IPS DF 6.9 (cell line): ENCODE results near the gene PCDHA1.

Experiments used
- DNase-seq: peaks from one replicate; pipeline ENCODE4 v3.0.0-alpha.2; 2013; ENCODE audit warnings: low read depth, low spot score
- H3K27ac ChIP-seq: one replicate; pipeline ENCODE4 v1.5.1; 2013; ENCODE audit warnings: low read length, control low read depth
- H3K27me3 ChIP-seq: 2 replicates; pipeline ENCODE4 v1.6.1; 2013; ENCODE audit warnings: mild to moderate bottlenecking, low read length; ENCODE audit not compliant: control insufficient read depth, insufficient read depth
- H3K36me3 ChIP-seq: 2 replicates; pipeline ENCODE4 v1.6.1; 2013; ENCODE audit warnings: low read length; ENCODE audit not compliant: control insufficient read depth, insufficient read depth
- H3K4me1 ChIP-seq: 2 replicates; pipeline ENCODE4 v1.6.1; 2013; ENCODE audit warnings: low read length; ENCODE audit not compliant: control insufficient read depth, insufficient read depth
- H3K4me3 ChIP-seq: 2 replicates; pipeline ENCODE4 v1.5.1; 2013; ENCODE audit warnings: mild to moderate bottlenecking, low read length
- H3K9me3 ChIP-seq: 2 replicates; pipeline ENCODE4 v1.6.1; 2013; ENCODE audit warnings: low read length, inconsistent platforms; ENCODE audit not compliant: control insufficient read depth, insufficient read depth
- WGBS: extraction: QIAGEN DNeasy Blood & Tissue Kit; methylation state at CpG from one replicate; pipeline ENCODE4 v1.1.7; 2013; ENCODE audit warnings: mixed read lengths, missing lambda C conversion rate; ENCODE audit not compliant: insufficient read length, insufficient coverage; 5-methylcytosine and 5-hydroxymethylcytosine counted together

The PCDHA1 gene

DNA sequence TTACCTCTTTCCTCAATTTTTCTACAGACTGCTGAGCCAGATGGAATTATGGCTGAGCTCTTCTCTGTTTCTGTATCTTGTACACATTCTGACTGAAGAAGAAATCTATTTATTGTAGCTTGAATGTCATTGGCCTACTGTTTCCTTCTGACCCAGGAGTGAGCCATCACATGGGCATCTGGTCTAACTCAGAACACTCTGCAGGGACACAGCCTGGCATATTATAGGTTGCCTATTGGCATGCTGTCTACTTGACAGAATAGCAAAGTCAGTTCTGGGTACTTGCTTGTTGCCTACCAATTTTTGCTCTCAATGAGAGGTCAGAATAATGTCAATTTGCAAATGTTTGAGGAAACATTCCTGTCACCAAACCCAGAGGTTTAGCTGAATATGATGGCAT lies 187.6 kb downstream of the PCDHA1 start:
- H3K36me3 ChIP-seq = no peaks in the 10 kb centered on the region
- DNase-seq = no peak
- no peaks in the 10 kb centered on the region for H3K9me3 ChIP-seq
- H3K27me3 ChIP-seq = no peaks in the 10 kb centered on the region
- no peak overlapping the region for H3K4me3 ChIP-seq
- H3K27ac ChIP-seq = no peak overlapping the region
- H3K4me1 ChIP-seq = no peaks in the 10 kb centered on the region

- no peak for DNase-seq
- Histone ChIP-seq H3K27me3 (no peaks in the 10 kb centered on the region), H3K9me3 (no peaks in the 10 kb centered on the region), H3K27ac (no peak overlapping the region), H3K36me3 (no peaks in the 10 kb centered on the region), H3K4me1 (no peaks in the 10 kb centered on the region), H3K4me3 (no peak overlapping the region)
- no CpG with 5 or more reads among the region's 3 CpGs for WGBS
Observed at GRCh38 chr5:140977003-140977402, 191.1 kb downstream of the PCDHA1 start.

DNA sequence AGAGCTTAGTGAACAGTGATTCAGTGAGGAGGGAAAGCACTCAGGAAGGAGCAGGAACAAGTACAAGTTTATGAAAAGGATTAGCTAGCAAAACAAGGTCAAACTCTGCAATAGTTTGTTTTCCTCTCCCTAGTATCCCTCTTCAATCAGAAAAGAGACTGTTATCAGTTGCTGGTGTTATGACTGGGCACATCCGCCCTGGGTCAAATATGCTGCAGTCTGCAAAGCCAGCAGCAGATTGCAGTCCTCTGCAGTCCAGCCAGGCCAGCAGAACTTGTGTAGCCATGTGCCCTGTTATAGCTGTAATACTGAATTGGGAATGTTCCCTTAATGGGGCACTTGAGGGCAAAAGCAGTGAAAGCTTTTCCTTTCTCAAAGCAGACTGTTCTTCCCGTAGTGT lies 192.3 kb downstream of the PCDHA1 start:
- Histone ChIP-seq H3K27ac (no peak overlapping the region), H3K36me3 (no peaks in the 10 kb centered on the region), H3K9me3 (no peaks in the 10 kb centered on the region), H3K4me3 (no peak overlapping the region), H3K4me1 (no peaks in the 10 kb centered on the region), H3K27me3 (no peaks in the 10 kb centered on the region)
- no peak for DNase-seq
- WGBS = no CpG with 5 or more reads among the region's 2 CpGs

- no peaks in the 10 kb centered on the region for H3K9me3 ChIP-seq
- no peaks in the 10 kb centered on the region for H3K36me3 ChIP-seq
- no peak overlapping the region for H3K4me3 ChIP-seq
- H3K27me3 ChIP-seq = no peaks in the 10 kb centered on the region
- no peak for DNase-seq
- no CpG with 5 or more reads among the region's 1 CpG for WGBS
- no peak overlapping the region for H3K27ac ChIP-seq
- no peaks in the 10 kb centered on the region for H3K4me1 ChIP-seq
Observed at GRCh38 chr5:140978983-140979382, 193.0 kb downstream of the PCDHA1 start.

DNA sequence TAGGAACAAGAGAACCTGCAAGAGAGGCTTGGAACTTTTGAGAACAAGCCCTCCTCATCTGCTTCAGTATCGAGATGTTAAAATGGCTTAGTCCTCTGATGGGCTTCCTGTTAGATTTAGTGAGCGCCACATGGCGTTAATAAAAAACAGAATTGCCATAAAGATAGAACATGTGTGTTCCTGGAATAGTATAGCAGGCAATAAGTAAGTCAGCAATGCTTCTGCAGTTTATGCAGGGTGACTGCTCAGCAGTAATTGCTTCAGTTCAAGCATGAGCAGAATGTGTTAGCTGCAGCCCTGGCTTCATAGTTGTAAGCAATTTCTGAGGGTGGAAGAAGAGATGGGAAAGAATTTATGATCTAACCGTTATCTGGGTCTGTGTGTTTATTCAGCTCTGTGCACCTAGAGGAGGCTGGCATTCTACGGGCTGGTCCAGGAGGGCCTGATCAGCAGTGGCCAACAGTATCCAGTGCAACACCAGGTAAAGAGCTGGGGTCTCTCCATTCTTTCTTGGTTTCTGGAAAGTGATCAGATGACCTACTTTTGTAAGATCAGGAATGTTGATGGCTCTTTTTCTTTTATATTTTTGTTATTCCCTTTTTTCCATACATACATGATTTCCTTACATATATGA lies 196.3 kb downstream of the PCDHA1 start:
- H3K27ac ChIP-seq = no peak overlapping the region
- no peaks in the 10 kb centered on the region for H3K36me3 ChIP-seq
- no peaks in the 10 kb centered on the region for H3K27me3 ChIP-seq
- WGBS = no CpG with 5 or more reads among the region's 5 CpGs
- DNase-seq = no peak
- no peaks in the 10 kb centered on the region for H3K9me3 ChIP-seq
- H3K4me3 ChIP-seq = no peak overlapping the region
- H3K4me1 ChIP-seq = no peaks in the 10 kb centered on the region; the same call in 1 of the 2 replicates

DNA sequence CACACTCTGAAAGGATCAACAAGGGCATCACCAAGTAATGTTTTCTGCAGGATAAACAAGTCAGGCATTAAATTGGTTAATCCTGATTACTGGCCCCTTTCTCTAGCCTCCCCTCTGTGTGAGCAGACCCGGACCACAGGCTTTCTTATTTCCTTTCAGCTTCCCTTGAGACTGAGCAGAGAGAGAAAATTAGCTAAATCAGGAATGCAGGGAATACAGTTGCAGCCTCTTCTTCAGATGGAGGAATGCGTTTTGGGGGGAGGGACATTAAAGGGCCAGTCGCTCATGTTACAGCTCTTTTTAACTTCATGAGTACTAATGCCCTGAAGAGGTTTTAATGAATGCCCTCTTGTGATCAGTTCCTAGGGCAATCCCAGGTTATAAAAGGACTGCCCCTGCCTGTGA lies 200.2 kb downstream of the PCDHA1 start:
- no peak for DNase-seq
- H3K9me3 ChIP-seq = no peaks in the 10 kb centered on the region
- H3K27me3 ChIP-seq = no peaks in the 10 kb centered on the region
- peak overlapping the region; percentile 44 for H3K27ac ChIP-seq
- H3K4me1 ChIP-seq = peaks cover 3% of the 10 kb centered on the region; the same call in 1 of the 2 replicates
- no CpG with 5 or more reads among the region's 3 CpGs for WGBS
- no peak overlapping the region for H3K4me3 ChIP-seq
- H3K36me3 ChIP-seq = no peaks in the 10 kb centered on the region

DNA sequence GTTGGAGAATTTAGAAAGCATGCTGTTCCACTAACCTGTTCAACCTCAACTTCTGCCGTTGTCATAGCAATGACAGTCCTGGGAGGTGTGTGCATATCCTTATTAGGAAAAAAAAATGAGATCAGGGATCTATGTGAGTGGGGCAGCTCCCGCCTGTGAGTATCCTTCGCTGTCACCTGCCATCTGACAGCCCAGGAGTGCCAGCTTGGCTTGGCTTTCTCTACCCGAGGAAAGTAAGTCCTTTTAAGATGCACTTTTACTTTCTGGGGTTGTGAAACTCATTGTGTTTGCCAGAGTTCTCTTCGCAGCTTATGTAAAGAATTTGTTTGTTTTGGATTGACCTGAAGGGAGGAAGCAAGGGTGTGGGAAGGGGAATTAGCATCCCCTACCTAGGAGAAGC lies 202.2 kb downstream of the PCDHA1 start:
- Histone ChIP-seq H3K27ac (no peak overlapping the region), H3K4me1 (peaks cover 3% of the 10 kb centered on the region; the same call in 1 of the 2 replicates), H3K27me3 (no peaks in the 10 kb centered on the region), H3K4me3 (no peak overlapping the region), H3K9me3 (no peaks in the 10 kb centered on the region), H3K36me3 (no peaks in the 10 kb centered on the region)
- no peak for DNase-seq
- no CpG with 5 or more reads among the region's 5 CpGs for WGBS

DNA sequence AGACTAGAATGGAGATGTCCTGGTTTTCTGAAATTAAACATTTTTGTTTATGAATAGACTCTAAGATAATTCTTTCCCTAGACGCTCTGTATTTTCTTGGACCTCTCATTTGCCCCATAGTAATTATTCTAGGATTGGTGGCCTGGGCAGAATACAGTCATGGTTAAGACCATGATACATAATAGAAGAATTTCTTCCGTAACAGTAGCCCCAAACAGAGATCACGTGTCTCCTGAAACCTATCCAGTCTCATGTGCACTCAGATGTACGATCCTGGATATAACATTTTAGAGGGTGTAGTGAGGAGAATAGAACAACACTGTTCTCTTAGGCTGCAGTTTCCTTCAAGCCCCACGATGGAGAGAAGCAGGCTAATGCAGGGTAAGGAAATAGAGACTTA lies 202.7 kb downstream of the PCDHA1 start:
- DNase-seq = no peak
- Histone ChIP-seq H3K9me3 (no peaks in the 10 kb centered on the region), H3K4me1 (peaks cover 3% of the 10 kb centered on the region; the same call in 1 of the 2 replicates), H3K27ac (no peak overlapping the region), H3K36me3 (no peaks in the 10 kb centered on the region), H3K27me3 (no peaks in the 10 kb centered on the region), H3K4me3 (no peak overlapping the region)
- WGBS = no CpG with 5 or more reads among the region's 5 CpGs

DNA sequence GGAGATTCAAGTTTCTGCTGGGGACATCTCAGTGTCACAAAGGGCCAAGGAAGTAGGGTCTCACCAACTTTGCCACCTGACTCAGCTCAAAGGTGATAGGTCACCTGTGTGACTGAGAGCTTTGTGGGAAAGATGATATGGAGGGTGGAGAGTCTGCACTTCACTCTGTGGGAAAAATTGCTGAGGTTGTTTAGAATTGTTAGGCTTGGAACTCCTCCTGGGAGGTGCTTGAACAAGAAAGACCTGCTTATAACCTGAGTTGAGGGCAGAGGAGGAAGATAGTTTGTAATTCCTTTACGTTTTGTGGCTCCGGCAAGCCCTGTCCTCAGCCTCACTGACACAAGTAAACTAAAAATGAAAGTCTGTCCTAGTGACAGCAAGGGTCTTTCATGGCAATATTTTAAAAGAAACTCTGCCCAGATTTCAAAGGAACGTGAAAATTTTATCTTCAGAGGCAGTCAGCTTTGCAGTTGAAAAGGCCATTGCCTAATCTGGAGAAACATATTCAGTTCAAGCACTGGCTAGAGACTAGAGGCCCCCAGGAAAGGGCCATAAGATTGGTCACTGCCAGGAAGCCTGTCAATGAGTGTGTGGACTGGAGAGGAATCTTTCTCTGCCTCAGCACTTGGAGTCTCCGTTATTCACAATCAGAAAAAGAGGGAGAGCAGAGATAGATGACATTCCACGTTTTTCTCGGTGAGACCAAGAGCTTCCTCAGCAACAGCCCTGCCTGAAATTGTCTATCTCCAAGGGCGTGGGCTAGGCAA lies 203.5 kb downstream of the PCDHA1 start:
- Histone ChIP-seq H3K9me3 (no peaks in the 10 kb centered on the region; the same call in 1 of the 2 replicates), H3K27ac (no peak overlapping the region), H3K4me3 (no peak overlapping the region), H3K4me1 (peaks cover 3% of the 10 kb centered on the region; the same call in 1 of the 2 replicates), H3K27me3 (no peaks in the 10 kb centered on the region), H3K36me3 (no peaks in the 10 kb centered on the region)
- no CpG with 5 or more reads among the region's 7 CpGs for WGBS
- DNase-seq = no peak

GRCh38 chr5:140992828-140993227 lies 206.9 kb downstream of the PCDHA1 start:
- no peak for DNase-seq
- no CpG with 5 or more reads among the region's 2 CpGs for WGBS
- Histone ChIP-seq H3K4me3 (no peak overlapping the region), H3K36me3 (no peaks in the 10 kb centered on the region), H3K27ac (no peak overlapping the region), H3K9me3 (no peaks in the 10 kb centered on the region; the same call in 1 of the 2 replicates), H3K27me3 (no peaks in the 10 kb centered on the region), H3K4me1 (peaks cover 3% of the 10 kb centered on the region; the same call in 1 of the 2 replicates)
